H1 (cell line): Measurements from ENCODE around the gene FGF14. TPM values are rescaled to one million over a fixed set of nuclear protein-coding genes. Genes with fewer than 3 reads are reported as not detected.

ENCODE experiments used
- CTCF ChIA-PET: fragments of 300-600 bp; sonication (Branson Sonifier 250); formaldehyde crosslinking; loops from one replicate; lab custom pipeline; 2021; ENCODE audit not compliant: partially characterized antibody; lab: Charles Lee
- POLR2A ChIA-PET: fragments of 300-600 bp; sonication (Branson Sonifier 250); formaldehyde crosslinking; loops from one replicate; lab custom pipeline; 2021; ENCODE audit warnings: inconsistent platforms; ENCODE audit not compliant: partially characterized antibody; lab: Charles Lee
- DNase-seq, 2 experiments: peaks; one replicate each; pipeline versions ENCODE4 v3.0.0 to v3.0.0-alpha.2; 2010 to 2022; ENCODE audit warnings: low spot score in 2 of 2, low read depth in 1 of 2, mixed read lengths in 1 of 2
- FAIRE-seq: peaks from 2 replicates; lab custom pipeline; 2011; peaks lifted over from hg19 to GRCh38; lab: Jason Lieb, UNC
- H2AFZ ChIP-seq: 2 replicates; pipeline ENCODE4 v1.8.1; 2012; ENCODE audit warnings: low read length, inconsistent platforms
- H2AK5ac ChIP-seq: 2 replicates; pipeline ENCODE4 v1.6.1; 2013; ENCODE audit warnings: low read depth, low read length
- H2BK120ac ChIP-seq: replicated peaks from 2 replicates; pipeline ENCODE3; 2013; ENCODE audit warnings: low read depth, low read length, inconsistent platforms
- H2BK12ac ChIP-seq: 2 replicates; pipeline ENCODE4 v1.6.1; 2013; ENCODE audit warnings: low read depth, low read length
- H2BK15ac ChIP-seq: 2 replicates; pipeline ENCODE4 v1.6.1; 2013; ENCODE audit warnings: low read length
- H2BK20ac ChIP-seq: 2 replicates; pipeline ENCODE4 v1.6.1; 2013; ENCODE audit warnings: low read length
- H2BK5ac ChIP-seq: 2 replicates; pipeline ENCODE4 v1.6.1; 2013; ENCODE audit warnings: low read depth, low read length
- H3K14ac ChIP-seq: 2 replicates; pipeline ENCODE4 v1.6.1; 2013; ENCODE audit warnings: inconsistent platforms; ENCODE audit not compliant: insufficient read length
- H3K18ac ChIP-seq: 2 replicates; pipeline ENCODE4 v1.6.1; 2013; ENCODE audit warnings: low read length; ENCODE audit errors: extremely low read depth
- H3K23ac ChIP-seq: 2 replicates; pipeline ENCODE4 v1.6.1; 2013; ENCODE audit warnings: inconsistent platforms; ENCODE audit not compliant: insufficient read length
- H3K23me2 ChIP-seq: 2 replicates; pipeline ENCODE4 v1.6.1; 2013; ENCODE audit warnings: low read depth, low read length
- H3K27ac ChIP-seq: 2 replicates; pipeline ENCODE4 v1.6.1; 2011; ENCODE audit warnings: low read depth, low read length, inconsistent platforms
- H3K27me3 ChIP-seq, 4 experiments: replicated peaks in 1 of 4; 1 replicate in 1 of 4; 2 replicates in 3 of 4; pipeline versions ENCODE4 v1.6.1 to v1.8.1; 2011 to 2013; ENCODE audit warnings: low read length in 3 of 4, mild to moderate bottlenecking in 3 of 4, inconsistent platforms in 2 of 4, mixed read lengths in 2 of 4, moderate library complexity in 1 of 4; ENCODE audit not compliant: control insufficient read depth in 3 of 4, insufficient read depth in 3 of 4; ENCODE audit errors: extremely low read depth in 1 of 4
- H3K36me3 ChIP-seq, 4 experiments: 2 replicates each; pipeline versions ENCODE4 v1.6.1 to v1.8.1; 2011 to 2013; ENCODE audit warnings: mild to moderate bottlenecking in 4 of 4, low read length in 3 of 4, moderate library complexity in 2 of 4, control low read depth in 1 of 4, inconsistent platforms in 1 of 4; ENCODE audit not compliant: insufficient read depth in 4 of 4, control insufficient read depth in 2 of 4
- H3K4ac ChIP-seq: replicated peaks from 2 replicates; pipeline ENCODE3; 2013; ENCODE audit warnings: low read length, low read depth, mixed read lengths, inconsistent platforms; ENCODE audit not compliant: insufficient read length
- H3K4me1 ChIP-seq, 4 experiments: replicated peaks in 1 of 4; 1 replicate in 1 of 4; 2 replicates in 3 of 4; pipeline versions ENCODE4 v1.6.1 to v1.8.1; 2011 to 2013; ENCODE audit warnings: low read length in 3 of 4, inconsistent platforms in 2 of 4, mixed read lengths in 1 of 4; ENCODE audit not compliant: insufficient read depth in 4 of 4, control insufficient read depth in 3 of 4
- H3K4me2 ChIP-seq, 2 experiments: 2 replicates each; pipeline versions ENCODE4 v1.6.1 to v1.8.1; 2011 to 2013; ENCODE audit warnings: low read depth in 2 of 2, low read length in 2 of 2, control low read depth in 1 of 2, inconsistent platforms in 1 of 2, mild to moderate bottlenecking in 1 of 2; ENCODE audit not compliant: insufficient read depth in 1 of 2
- H3K4me3 ChIP-seq, 4 experiments: fragments of 200-600, 300-600 bp in 1 of 4; sonication (generic), shearing (Covaris generic), sonication (Bioruptor Twin) in 1 of 4; 2 replicates each; pipeline versions ENCODE4 v1.5.1 to v1.8.1; 2011 to 2016; ENCODE audit warnings: low read length in 4 of 4, low read depth in 3 of 4, control low read depth in 2 of 4, inconsistent platforms in 2 of 4, mild to moderate bottlenecking in 2 of 4, mixed read lengths in 1 of 4, moderate library complexity in 1 of 4; ENCODE audit not compliant: insufficient read depth in 2 of 4; ENCODE audit errors: extremely low read depth in 1 of 4
- H3K56ac ChIP-seq: replicated peaks from 2 replicates; pipeline ENCODE3; 2013; ENCODE audit warnings: low read depth, mild to moderate bottlenecking, mixed read lengths, low read length, inconsistent platforms; ENCODE audit not compliant: insufficient read length
- H3K79me1 ChIP-seq: 2 replicates; pipeline ENCODE4 v1.6.1; 2013; ENCODE audit warnings: low read depth, low read length, control low read depth
- H3K79me2 ChIP-seq, 2 experiments: 2 replicates each; pipeline versions ENCODE4 v1.6.1 to v1.8.1; 2012 to 2013; ENCODE audit warnings: low read length in 2 of 2, mild to moderate bottlenecking in 2 of 2, inconsistent platforms in 1 of 2; ENCODE audit not compliant: insufficient read depth in 2 of 2, control insufficient read depth in 1 of 2
- H3K9ac ChIP-seq, 4 experiments: replicated peaks in 1 of 4; 1 replicate in 1 of 4; 2 replicates in 3 of 4; pipeline versions ENCODE4 v1.6.1 to v1.8.1; 2011 to 2013; ENCODE audit warnings: low read depth in 3 of 4, low read length in 3 of 4, control low read depth in 2 of 4, mild to moderate bottlenecking in 2 of 4, moderate library complexity in 2 of 4, inconsistent platforms in 1 of 4; ENCODE audit errors: extremely low read depth in 1 of 4
- H3K9me3 ChIP-seq, 2 experiments: 2 replicates each; pipeline versions ENCODE4 v1.6.1 to v1.8.1; 2012 to 2013; ENCODE audit warnings: mild to moderate bottlenecking in 2 of 2, moderate library complexity in 2 of 2, control low read depth in 1 of 2, inconsistent platforms in 1 of 2, low read depth in 1 of 2, low read length in 1 of 2, mixed read lengths in 1 of 2; ENCODE audit not compliant: insufficient read depth in 2 of 2
- H4K20me1 ChIP-seq, 2 experiments: replicated peaks in 1 of 2; 2 replicates each; pipeline versions ENCODE3 to v1.8.1; 2011 to 2013; ENCODE audit warnings: inconsistent platforms in 2 of 2, low read length in 2 of 2, mild to moderate bottlenecking in 1 of 2; ENCODE audit not compliant: insufficient read depth in 2 of 2, control insufficient read depth in 1 of 2
- H4K5ac ChIP-seq: 2 replicates; pipeline ENCODE4 v1.6.1; 2013; ENCODE audit warnings: low read length, low read depth, mixed read lengths, inconsistent platforms; ENCODE audit not compliant: insufficient read length
- H4K8ac ChIP-seq: 2 replicates; pipeline ENCODE4 v1.8.0; 2013; ENCODE audit warnings: mild to moderate bottlenecking, moderate library complexity, low read length, inconsistent platforms; ENCODE audit not compliant: insufficient read depth; ENCODE audit errors: extremely low read depth
- H4K91ac ChIP-seq: replicated peaks from 2 replicates; pipeline ENCODE3; 2013; ENCODE audit warnings: low read length, mixed read lengths, inconsistent platforms; ENCODE audit not compliant: insufficient read length
- CTCF ChIP-seq, 3 experiments: IDR thresholded peaks; 1 replicate in 2 of 3; 2 replicates in 1 of 3; pipeline versions ENCODE4 v1.5.1 to v1.6.1; 2011; ENCODE audit warnings: low read length in 3 of 3, mild to moderate bottlenecking in 3 of 3, inconsistent platforms in 2 of 3, low read depth in 1 of 3, moderate library complexity in 1 of 3; ENCODE audit not compliant: insufficient read depth in 1 of 3; ENCODE audit errors: control extremely low read depth in 1 of 3
- JUN ChIP-seq: IDR thresholded peaks from 2 replicates; pipeline ENCODE4 v1.6.1; 2011; ENCODE audit warnings: low read depth, mild to moderate bottlenecking, improper control_type of control experiment, low read length
- NRF1 ChIP-seq: IDR thresholded peaks from 2 replicates; pipeline ENCODE4 v1.6.1; 2011; ENCODE audit warnings: mild to moderate bottlenecking, low read depth, low read length, improper control_type of control experiment
- SUZ12 ChIP-seq: fragments of 200-600 bp; sonication (generic); IDR thresholded peaks from 2 replicates; pipeline ENCODE4 v1.6.1; 2012; ENCODE audit warnings: mild to moderate bottlenecking, inconsistent platforms, low read length, moderate library complexity, mixed read lengths
- WGBS, 2 experiments: shearing (Covaris generic) in 1 of 2; methylation state at CpG; one replicate each; pipeline versions ENCODE4 v1.1.6 to v1.1.7; 2013 to 2015; ENCODE audit warnings: low lambda C conversion rate in 2 of 2, mixed read lengths in 2 of 2, inconsistent platforms in 1 of 2, low coverage in 1 of 2, missing lambda C conversion rate in 1 of 2; ENCODE audit not compliant: insufficient replicate concordance in 2 of 2, insufficient coverage in 1 of 2, insufficient read length in 1 of 2; ENCODE audit errors: extremely low coverage in 1 of 2, missing lambda C conversion rate in 1 of 2; 5-methylcytosine and 5-hydroxymethylcytosine counted together
- polyA plus RNA-seq, 7 experiments: library from polyadenylated mRNA; depleted of rRNA in 3 of 7; stranded (reverse) in 5 of 7; unstranded in 2 of 7; fragments of >200 nt in 5 of 7; fragments of 200-250 nt in 2 of 7; gene quantifications; 1 replicate in 5 of 7; 2 replicates in 1 of 7; 4 replicates in 1 of 7; pipeline versions ENCODE4 v1.2.1 to v1.2.3, GENCODE V29; 2011 to 2013; ENCODE audit warnings: missing spikeins in 2 of 7, mixed read lengths in 2 of 7
- total RNA-seq: library from RNA; stranded (reverse); fragmentation: NEBNext Ultra II Directional; extraction: Animal tissue kit (Norgen Biotek cat#: 25700); gene quantifications from 2 replicates; pipeline ENCODE4 v1.2.1, GENCODE V29; 2021

FGF14 gene
- total and polyA plus RNA-seq, 2 of the 8 experiments (the other 6 are each of a cell fraction or from before 2014, with no cell fraction given), result 0.05 to 0.58 TPM

- H2BK5ac ChIP-seq, result no peak overlapping the region
- no peak overlapping the region for H3K56ac ChIP-seq
- no peaks in the 10 kb centered on the region for H3K79me2 ChIP-seq
- H3K23me2 ChIP-seq, result no peaks in the 10 kb centered on the region
- FAIRE-seq, result no peak
- H4K91ac ChIP-seq, result no peak overlapping the region
- 90% methylated on average over 2 of the region's 2 CpGs; no CpG with 5 or more reads in 1 of the 2 experiments for WGBS, 2 experiments
- H2BK15ac ChIP-seq, result no peak overlapping the region
- H2AK5ac ChIP-seq, result no peak overlapping the region
- H3K23ac ChIP-seq, result no peak overlapping the region
- H2AFZ ChIP-seq, result no peak overlapping the region
- no peak overlapping the region for H3K4me3 ChIP-seq
- H3K27me3 ChIP-seq, result no peaks in the 10 kb centered on the region
- H3K4me1 ChIP-seq, result no peaks in the 10 kb centered on the region
- TF ChIP-seq SUZ12 (no peak), JUN (no peak), NRF1 (no peak), CTCF (IDR thresholded peaks at IDR 0.05; ENCODE audit: control extremely low read depth in 1 of 3, insufficient read depth in 1 of 3, low read depth in 1 of 3, low read length in 3 of 3) (no peak)
- H2BK20ac ChIP-seq, result no peak overlapping the region
- H3K4me2 ChIP-seq, result no peak overlapping the region
- no peak overlapping the region for H3K27ac ChIP-seq
- H4K5ac ChIP-seq, result no peak overlapping the region
- H3K4ac ChIP-seq, result no peak overlapping the region
- no peaks in the 10 kb centered on the region for H3K79me1 ChIP-seq
- CTCF ChIA-PET, result interaction anchor here (0.7 to 2.0 kb wide), 43 partner anchors 8 to 626 kb away, joined by 3 to 16 read pairs (median 4); no protein-coding TSS in a partner anchor
- H3K18ac ChIP-seq, result no peak overlapping the region
- POLR2A ChIA-PET, result no interaction called here
- no peak overlapping the region for H3K9ac ChIP-seq
- no peak overlapping the region for H2BK12ac ChIP-seq
- H3K36me3 ChIP-seq, result no peaks in the 10 kb centered on the region
- H3K9me3 ChIP-seq, result no peaks in the 10 kb centered on the region
- DNase-seq, result no peak
- H4K8ac ChIP-seq, result no peak overlapping the region
- no peak overlapping the region for H2BK120ac ChIP-seq
- H4K20me1 ChIP-seq, result no peaks in the 10 kb centered on the region
- H3K14ac ChIP-seq, result no peak overlapping the region
Observed at GRCh38 chr13:101942535-101943157, 459.2 kb downstream of the FGF14 start.
